ENCODE results near the gene SQSTM1. TPM values are rescaled to one million over a fixed set of nuclear protein-coding genes. Genes with fewer than 3 reads are reported as not detected.

Gene SQSTM1
- total RNA-seq, 1 donor from 2014 or later = 372 TPM

GRCh38 chr5:179880066-179880650 is 59.5 kb downstream of the SQSTM1 start:
- intact Hi-C loops (cut with DNase I) = no loop called here
- no peak for DNase-seq (ENCODE audit: low spot score)

GRCh38 chr5:179880848-179881590 is 60.3 kb downstream of the SQSTM1 start:
- no peak for DNase-seq (ENCODE audit: low spot score)
- intact Hi-C loops (cut with DNase I) = no loop called here

GRCh38 chr5:179882338-179882737 is 61.6 kb downstream of the SQSTM1 start:
- intact Hi-C loops (cut with DNase I) = no loop called here
- no peak for DNase-seq (ENCODE audit: low spot score)

GRCh38 chr5:179883163-179883562 is 62.5 kb downstream of the SQSTM1 start:
- DNase-seq (ENCODE audit: low spot score) = no peak
- intact Hi-C loops (cut with DNase I) = no loop called here

GRCh38 chr5:179885491-179886090 is 64.9 kb downstream of the SQSTM1 start:
- DNase-seq (ENCODE audit: low spot score) = no peak
- intact Hi-C loops (cut with DNase I) = no loop called here

GRCh38 chr5:179886190-179886911 is 65.6 kb downstream of the SQSTM1 start:
- DNase-seq (ENCODE audit: low spot score) = no peak
- intact Hi-C loops (cut with DNase I) = no loop called here

GRCh38 chr5:179887095-179887494 is 66.4 kb downstream of the SQSTM1 start:
- DNase-seq (ENCODE audit: low spot score) = no peak
- intact Hi-C loops (cut with DNase I) = no loop called here

Small RNA genes lying within 50 kb of the gene (microRNA-seq; reads per million reads assigned to microRNA genes)
- gene MIR1229 = 1.3 reads per million

Other genes with a start within 250 kb of the SQSTM1 start
- gene HNRNPH1, start 197.2 kb upstream of the SQSTM1 start, total RNA-seq = 222 TPM
- not detected for gene CBY3, start 139.9 kb upstream of the SQSTM1 start, total RNA-seq
- gene CANX, start 121.9 kb upstream of the SQSTM1 start, total RNA-seq = 542 TPM
- gene MAML1, start 88.1 kb upstream of the SQSTM1 start, total RNA-seq = 13.2 TPM
- gene LTC4S, start 26.9 kb upstream of the SQSTM1 start, total RNA-seq = 12.8 TPM
- 160 TPM for gene MGAT4B, start 14.0 kb upstream of the SQSTM1 start, total RNA-seq
- gene MRNIP, start 37.9 kb downstream of the SQSTM1 start, total RNA-seq = 15.3 TPM
- 41.3 TPM for gene TBC1D9B, start 87.0 kb downstream of the SQSTM1 start, total RNA-seq

Measured in cardiac septum (tissue), 1 donor.